ENCODE data around the gene MRPL16.

DNA sequence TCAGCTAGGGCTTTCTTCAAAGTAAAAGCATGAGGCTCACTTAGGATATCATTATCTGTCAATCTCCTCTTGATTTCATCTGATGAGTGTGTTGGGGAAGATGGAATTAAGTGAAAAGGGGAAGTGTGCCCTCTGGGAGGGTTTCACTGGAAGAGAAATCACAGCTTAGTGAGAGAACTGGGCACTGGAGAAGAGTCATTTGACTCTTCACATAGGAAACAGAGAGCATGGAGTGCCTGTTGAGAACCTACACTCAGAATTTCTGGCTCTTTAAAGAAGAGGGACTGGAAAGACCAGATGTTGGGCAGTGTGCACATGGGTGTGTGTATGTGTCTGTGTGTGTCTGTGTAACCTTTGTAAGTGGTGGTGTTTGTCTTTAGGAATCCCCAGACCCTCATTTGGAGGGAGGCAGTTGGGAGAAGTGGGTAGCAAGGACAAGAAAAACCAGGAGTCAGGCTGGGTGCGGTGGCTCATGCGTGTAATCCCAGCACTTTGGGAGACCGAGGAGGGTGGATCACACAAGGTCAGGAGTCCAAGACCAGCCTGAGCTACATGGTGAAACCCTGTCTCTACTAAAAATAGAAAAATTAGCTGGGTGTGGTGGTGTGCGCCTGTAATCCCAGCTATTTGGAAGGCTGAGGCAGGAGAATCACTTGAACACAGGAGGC lies 45.4 kb downstream of the MRPL16 start:
- TF ChIP-seq, protein P1, sequence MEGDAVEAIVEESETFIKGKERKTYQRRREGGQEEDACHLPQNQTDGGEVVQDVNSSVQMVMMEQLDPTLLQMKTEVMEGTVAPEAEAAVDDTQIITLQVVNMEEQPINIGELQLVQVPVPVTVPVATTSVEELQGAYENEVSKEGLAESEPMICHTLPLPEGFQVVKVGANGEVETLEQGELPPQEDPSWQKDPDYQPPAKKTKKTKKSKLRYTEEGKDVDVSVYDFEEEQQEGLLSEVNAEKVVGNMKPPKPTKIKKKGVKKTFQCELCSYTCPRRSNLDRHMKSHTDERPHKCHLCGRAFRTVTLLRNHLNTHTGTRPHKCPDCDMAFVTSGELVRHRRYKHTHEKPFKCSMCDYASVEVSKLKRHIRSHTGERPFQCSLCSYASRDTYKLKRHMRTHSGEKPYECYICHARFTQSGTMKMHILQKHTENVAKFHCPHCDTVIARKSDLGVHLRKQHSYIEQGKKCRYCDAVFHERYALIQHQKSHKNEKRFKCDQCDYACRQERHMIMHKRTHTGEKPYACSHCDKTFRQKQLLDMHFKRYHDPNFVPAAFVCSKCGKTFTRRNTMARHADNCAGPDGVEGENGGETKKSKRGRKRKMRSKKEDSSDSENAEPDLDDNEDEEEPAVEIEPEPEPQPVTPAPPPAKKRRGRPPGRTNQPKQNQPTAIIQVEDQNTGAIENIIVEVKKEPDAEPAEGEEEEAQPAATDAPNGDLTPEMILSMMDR (IDR thresholded peaks at IDR 0.05) = no peak
- no peak for TF ChIP-seq POLR2A (IDR thresholded peaks at IDR 0.05)

All from heart left ventricle (tissue), 13 donors.